GM12875 (cell line): ENCODE results near the gene LRRC8C.

ENCODE experiments used
- H3K4me3 ChIP-seq: one replicate; pipeline ENCODE4 v1.5.1; 2011; ENCODE audit warnings: low read depth, low read length, control low read depth
- TF ChIP-seq, protein P1 (sequence below): IDR thresholded peaks from 2 replicates; pipeline ENCODE4 v1.5.1; 2011; ENCODE audit warnings: low read depth, mild to moderate bottlenecking, control low read depth, inconsistent platforms, low read length, moderate library complexity, borderline replicate concordance; ENCODE audit not compliant: insufficient read depth

The LRRC8C gene

GRCh38 chr1:89763649-89763986 lies 130.7 kb downstream of the LRRC8C start:
- TF ChIP-seq, protein P1, sequence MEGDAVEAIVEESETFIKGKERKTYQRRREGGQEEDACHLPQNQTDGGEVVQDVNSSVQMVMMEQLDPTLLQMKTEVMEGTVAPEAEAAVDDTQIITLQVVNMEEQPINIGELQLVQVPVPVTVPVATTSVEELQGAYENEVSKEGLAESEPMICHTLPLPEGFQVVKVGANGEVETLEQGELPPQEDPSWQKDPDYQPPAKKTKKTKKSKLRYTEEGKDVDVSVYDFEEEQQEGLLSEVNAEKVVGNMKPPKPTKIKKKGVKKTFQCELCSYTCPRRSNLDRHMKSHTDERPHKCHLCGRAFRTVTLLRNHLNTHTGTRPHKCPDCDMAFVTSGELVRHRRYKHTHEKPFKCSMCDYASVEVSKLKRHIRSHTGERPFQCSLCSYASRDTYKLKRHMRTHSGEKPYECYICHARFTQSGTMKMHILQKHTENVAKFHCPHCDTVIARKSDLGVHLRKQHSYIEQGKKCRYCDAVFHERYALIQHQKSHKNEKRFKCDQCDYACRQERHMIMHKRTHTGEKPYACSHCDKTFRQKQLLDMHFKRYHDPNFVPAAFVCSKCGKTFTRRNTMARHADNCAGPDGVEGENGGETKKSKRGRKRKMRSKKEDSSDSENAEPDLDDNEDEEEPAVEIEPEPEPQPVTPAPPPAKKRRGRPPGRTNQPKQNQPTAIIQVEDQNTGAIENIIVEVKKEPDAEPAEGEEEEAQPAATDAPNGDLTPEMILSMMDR: no peak
- no peak overlapping the region for H3K4me3 ChIP-seq

DNA sequence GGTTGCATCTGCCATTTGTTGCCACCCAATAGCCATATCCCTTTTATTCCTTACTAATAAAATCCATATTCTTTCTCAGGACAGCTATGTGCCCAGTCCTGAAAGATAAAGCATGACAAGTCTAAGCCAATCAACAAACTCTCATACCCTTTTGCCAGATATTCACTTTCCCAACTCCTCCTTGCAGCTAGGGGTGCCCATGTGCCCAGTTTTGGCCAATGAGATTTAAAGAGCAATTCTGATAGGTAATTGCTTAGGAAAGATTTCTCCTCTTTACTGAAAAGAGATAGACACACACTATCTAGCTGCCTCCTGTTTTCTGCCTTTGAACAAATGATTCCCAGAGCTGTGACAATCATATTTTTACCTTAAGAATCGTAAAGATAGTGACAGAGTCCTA lies 132.9 kb downstream of the LRRC8C start:
- H3K4me3 ChIP-seq: no peak overlapping the region
- TF ChIP-seq, protein P1: no peak

GRCh38 chr1:89767618-89768017 lies 134.7 kb downstream of the LRRC8C start:
- H3K4me3 ChIP-seq: no peak overlapping the region
- TF ChIP-seq, protein P1: no peak
